Transverse colon (tissue), 4 donors: ENCODE measurements around the gene PDGFC. TPM values are rescaled to one million over a fixed set of nuclear protein-coding genes. Genes with fewer than 3 reads are reported as not detected.

Experiments used
- DNase-seq: peaks from one replicate; pipeline ENCODE4 v3.0.0-alpha.2; 2019
- H3K27ac ChIP-seq, 4 donors: fragments of 200-600 bp; sonication (generic); 2 replicates each; pipeline ENCODE4 v1.5.1; 2016 to 2018; ENCODE audit warnings: inconsistent platforms in 4 of 4
- H3K27me3 ChIP-seq: fragments of 200-600 bp; sonication (generic); 2 replicates; pipeline ENCODE4 v1.5.1; 2017; ENCODE audit warnings: inconsistent platforms
- H3K36me3 ChIP-seq, 4 donors: fragments of 200-600 bp; sonication (generic); 2 replicates each; pipeline ENCODE4 v1.5.1; 2017 to 2019; ENCODE audit warnings: inconsistent platforms in 4 of 4
- H3K4me1 ChIP-seq, 4 donors: fragments of 200-600 bp; sonication (generic); 2 replicates each; pipeline ENCODE4 v1.5.1; 2017 to 2020; ENCODE audit warnings: inconsistent platforms in 4 of 4
- H3K4me3 ChIP-seq, 4 donors: fragments of 200-600 bp; sonication (generic); 1 replicate in 1 of 4; 2 replicates in 3 of 4; pipeline versions ENCODE4 v1.5.1 to v1.6.1; 2017 to 2019; ENCODE audit warnings: inconsistent platforms in 4 of 4
- H3K9me3 ChIP-seq, 2 donors: fragments of 200-600 bp; sonication (generic); 2 replicates each; pipeline ENCODE4 v1.5.1; 2017 to 2019; ENCODE audit warnings: inconsistent platforms in 2 of 2
- EP300 ChIP-seq: sonication (generic); formaldehyde crosslinking; IDR thresholded peaks from one replicate; pipeline ENCODE4 v1.6.1; 2017; ENCODE audit warnings: antibody characterized with exemption, low read depth
- POLR2A ChIP-seq: fragments of 450-650 bp; IDR thresholded peaks from one replicate; pipeline ENCODE4 v1.6.1; 2016; ENCODE audit warnings: antibody characterized with exemption, mild to moderate bottlenecking, moderate library complexity
- POLR2AphosphoS5 ChIP-seq, 3 donors: sonication (generic); formaldehyde crosslinking; IDR thresholded peaks; one replicate each; pipeline ENCODE4 v1.6.1; 2016; ENCODE audit warnings: antibody characterized with exemption in 3 of 3
- WGBS, 2 donors: methylation state at CpG; one replicate each; pipeline ENCODE4 v1.1.5; 2018; ENCODE audit warnings: low coverage in 1 of 2; 5-methylcytosine and 5-hydroxymethylcytosine counted together
- in situ Hi-C, 4 donors: fragments of 200-750 bp; cut with MboI; loops; one replicate each; pipeline versions ENCODE4 v1.15.0 to v1.15.1; 2017; ENCODE audit warnings: low sequenced_read_pairs in 3 of 4, low pct_ligation_motif_present in 1 of 4, low pct_unique_long_range_greater_than_20kb in 1 of 4
- intact Hi-C: fragments of 100-400 bp; cut with DNase I; formaldehyde crosslinking; loops from one replicate; pipeline ENCODE4 v1.15.1; 2023; ENCODE audit warnings: low total_unique reads
- total RNA-seq, 4 donors: library from RNA; depleted of rRNA; stranded (reverse); fragments of >200 nt; gene quantifications; one replicate each; pipeline ENCODE4 v1.1.0, GENCODE V29; 2016
- TF ChIP-seq, protein P1 (sequence below), 5 experiments: fragments of 200-600 bp in 3 of 5; fragments of 450-650 bp in 2 of 5; sonication (generic) in 3 of 5; IDR thresholded peaks; 1 replicate in 2 of 5; 2 replicates in 3 of 5; pipeline ENCODE4 v1.5.1; 2016 to 2017; ENCODE audit warnings: antibody characterized with exemption in 5 of 5, inconsistent platforms in 3 of 5, mild to moderate bottlenecking in 2 of 5, moderate library complexity in 1 of 5

Gene PDGFC
- total RNA-seq, 4 donors from 2014 or later = 0.40 to 20.6 (median 7.5) TPM

DNA sequence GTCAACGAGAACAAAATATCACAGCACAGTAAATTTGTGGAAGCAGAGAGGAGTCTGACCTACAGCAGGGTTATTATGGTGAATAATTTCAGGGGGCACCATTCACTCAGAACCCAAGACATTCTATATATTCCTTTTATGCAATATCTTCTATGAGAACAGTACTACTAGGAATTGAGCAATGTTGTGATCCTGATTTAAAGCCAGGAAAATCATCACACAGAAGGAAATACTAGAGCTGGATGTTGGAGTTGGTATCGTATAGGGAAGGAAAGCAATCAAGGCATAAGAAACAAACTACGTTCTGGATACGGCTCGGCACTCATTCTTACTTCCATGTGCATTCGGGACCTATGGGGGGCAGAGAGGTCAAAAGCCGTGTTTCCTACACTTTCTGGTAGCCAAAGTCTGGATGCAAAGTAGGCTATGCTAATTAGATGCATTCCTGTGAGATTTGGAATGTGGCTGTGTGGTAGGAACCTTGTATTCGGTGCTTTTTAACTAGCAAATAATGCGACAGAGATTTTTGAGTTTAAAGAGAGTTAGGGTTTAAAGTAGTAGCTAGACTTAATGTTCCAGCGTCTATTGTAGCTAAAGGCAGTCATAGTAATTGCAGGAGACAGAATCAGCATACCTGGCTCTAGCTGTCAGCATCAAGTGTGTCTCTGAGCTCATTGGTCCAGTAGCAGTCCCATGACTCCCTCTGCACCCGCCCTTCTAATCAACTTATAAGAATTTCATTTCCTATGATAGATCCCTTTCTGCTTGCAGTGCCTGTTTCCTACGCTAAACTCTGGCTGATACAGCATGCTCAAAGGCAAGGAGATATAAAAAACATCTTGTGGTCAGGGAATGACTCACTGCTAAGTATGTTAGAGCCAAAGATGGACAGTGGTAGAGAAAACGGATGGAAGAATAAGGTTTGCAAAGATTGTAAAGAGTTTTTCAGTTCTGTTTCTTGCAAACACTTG, 43.3 kb upstream of the PDGFC start:
- Histone ChIP-seq H3K27me3 (no peaks in the 10 kb centered on the region), H3K27ac (no peak overlapping the region), H3K4me1 (no peaks in the 10 kb centered on the region), H3K9me3 (no peaks in the 10 kb centered on the region), H3K36me3 (no peaks in the 10 kb centered on the region), H3K4me3 (no peak overlapping the region)
- intact Hi-C loops = no loop called here
- TF ChIP-seq, protein P1, sequence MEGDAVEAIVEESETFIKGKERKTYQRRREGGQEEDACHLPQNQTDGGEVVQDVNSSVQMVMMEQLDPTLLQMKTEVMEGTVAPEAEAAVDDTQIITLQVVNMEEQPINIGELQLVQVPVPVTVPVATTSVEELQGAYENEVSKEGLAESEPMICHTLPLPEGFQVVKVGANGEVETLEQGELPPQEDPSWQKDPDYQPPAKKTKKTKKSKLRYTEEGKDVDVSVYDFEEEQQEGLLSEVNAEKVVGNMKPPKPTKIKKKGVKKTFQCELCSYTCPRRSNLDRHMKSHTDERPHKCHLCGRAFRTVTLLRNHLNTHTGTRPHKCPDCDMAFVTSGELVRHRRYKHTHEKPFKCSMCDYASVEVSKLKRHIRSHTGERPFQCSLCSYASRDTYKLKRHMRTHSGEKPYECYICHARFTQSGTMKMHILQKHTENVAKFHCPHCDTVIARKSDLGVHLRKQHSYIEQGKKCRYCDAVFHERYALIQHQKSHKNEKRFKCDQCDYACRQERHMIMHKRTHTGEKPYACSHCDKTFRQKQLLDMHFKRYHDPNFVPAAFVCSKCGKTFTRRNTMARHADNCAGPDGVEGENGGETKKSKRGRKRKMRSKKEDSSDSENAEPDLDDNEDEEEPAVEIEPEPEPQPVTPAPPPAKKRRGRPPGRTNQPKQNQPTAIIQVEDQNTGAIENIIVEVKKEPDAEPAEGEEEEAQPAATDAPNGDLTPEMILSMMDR (IDR thresholded peaks at IDR 0.05) = no peak
- TF ChIP-seq POLR2AphosphoS5 (IDR thresholded peaks at IDR 0.05) = no peak
- no peak for TF ChIP-seq EP300
- TF ChIP-seq POLR2A = no peak
- in situ Hi-C loops = no loop called here
- no peak for DNase-seq
- WGBS, 2 donors = 76 to 84% methylated on average over 9 to 13 of the region's 13 CpGs

DNA sequence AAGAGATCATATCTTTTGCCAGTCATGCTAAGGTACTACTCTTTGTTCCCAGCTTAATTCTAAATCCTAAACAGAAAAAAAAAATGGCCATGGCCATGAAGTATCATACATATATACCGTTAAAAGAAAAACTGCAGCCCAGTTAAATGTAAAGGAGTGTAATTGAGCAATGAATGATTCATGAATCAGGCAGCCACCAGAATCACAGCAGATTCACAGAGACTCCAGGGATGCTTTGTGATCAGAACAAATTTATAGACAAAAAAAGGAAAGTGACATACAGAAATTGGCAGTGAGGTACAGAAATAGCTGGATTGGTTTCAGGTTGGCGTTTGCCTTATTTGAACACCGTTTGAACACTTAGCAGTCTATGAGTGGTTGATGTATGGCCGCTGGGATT, 42.1 kb upstream of the PDGFC start:
- H3K27me3 ChIP-seq = no peaks in the 10 kb centered on the region
- H3K4me1 ChIP-seq = no peaks in the 10 kb centered on the region
- TF ChIP-seq, protein P1 (IDR thresholded peaks at IDR 0.05) = no peak
- no peak for TF ChIP-seq POLR2AphosphoS5 (IDR thresholded peaks at IDR 0.05)
- no peak for TF ChIP-seq POLR2A
- TF ChIP-seq EP300 = no peak
- WGBS, 2 donors = 79 to 84% methylated on average over 4 of the region's 4 CpGs
- no peaks in the 10 kb centered on the region for H3K36me3 ChIP-seq
- in situ Hi-C loops = no loop called here
- intact Hi-C loops = no loop called here
- no peaks in the 10 kb centered on the region for H3K9me3 ChIP-seq
- H3K27ac ChIP-seq = no peak overlapping the region
- no peak overlapping the region for H3K4me3 ChIP-seq
- no peak for DNase-seq

DNA sequence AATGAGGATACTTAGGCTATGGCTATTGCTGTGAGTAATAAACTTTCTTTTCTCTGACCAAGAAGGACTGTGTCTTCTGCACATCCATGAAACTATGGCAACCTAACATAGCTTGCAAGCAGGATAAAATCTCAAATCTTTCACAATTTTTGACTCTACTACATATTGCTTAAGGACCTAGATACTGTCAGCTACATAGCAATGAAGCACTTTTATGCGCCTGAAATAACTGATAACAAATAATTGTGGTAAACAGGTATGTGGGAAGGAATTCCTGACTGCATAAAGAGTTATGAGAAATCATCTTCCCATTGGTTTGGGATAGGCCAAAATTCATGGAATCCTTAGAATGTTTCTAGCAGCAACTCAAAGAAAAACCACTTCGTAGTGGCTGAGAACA, 41.2 kb upstream of the PDGFC start:
- H3K27ac ChIP-seq = no peak overlapping the region
- H3K36me3 ChIP-seq = no peaks in the 10 kb centered on the region
- WGBS, 2 donors = 83 to 100% methylated on average over 2 of the region's 2 CpGs
- no peak for DNase-seq
- H3K9me3 ChIP-seq = no peaks in the 10 kb centered on the region
- no peak overlapping the region for H3K4me3 ChIP-seq
- H3K4me1 ChIP-seq = no peaks in the 10 kb centered on the region
- H3K27me3 ChIP-seq = no peaks in the 10 kb centered on the region
- TF ChIP-seq POLR2AphosphoS5 (IDR thresholded peaks at IDR 0.05) (no peak), EP300 (no peak), POLR2A (no peak)
- TF ChIP-seq, protein P1 (IDR thresholded peaks at IDR 0.05) = no peak
- intact Hi-C loops (no loop called here), in situ Hi-C loops (no loop called here)

DNA sequence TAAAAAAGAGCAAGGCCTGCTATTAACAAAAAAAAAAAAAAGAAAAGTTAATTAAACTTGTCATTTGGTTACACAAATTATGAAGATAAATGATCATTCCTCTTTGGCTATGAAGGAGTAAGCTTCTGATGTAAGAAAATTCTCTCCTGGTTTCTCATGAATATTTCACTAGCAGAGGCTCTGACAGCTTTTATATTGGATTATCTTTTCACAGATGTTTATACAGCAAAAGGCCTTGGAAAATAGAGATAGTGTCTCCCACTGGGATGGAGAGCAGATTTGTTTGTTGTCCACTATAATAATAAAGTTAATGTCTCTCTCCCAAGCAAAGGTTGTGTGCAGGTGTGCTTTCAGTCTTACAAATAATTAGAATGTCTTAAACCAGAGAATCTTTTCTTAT, 40.7 kb upstream of the PDGFC start:
- intact Hi-C loops = no loop called here
- no peak overlapping the region for H3K4me3 ChIP-seq
- no peaks in the 10 kb centered on the region for H3K27me3 ChIP-seq
- H3K9me3 ChIP-seq = no peaks in the 10 kb centered on the region
- no peaks in the 10 kb centered on the region for H3K36me3 ChIP-seq
- no peak overlapping the region for H3K27ac ChIP-seq
- TF ChIP-seq POLR2AphosphoS5 (IDR thresholded peaks at IDR 0.05) (no peak), EP300 (no peak), POLR2A (no peak)
- TF ChIP-seq, protein P1 (IDR thresholded peaks at IDR 0.05) = no peak
- in situ Hi-C loops = no loop called here
- H3K4me1 ChIP-seq = no peaks in the 10 kb centered on the region
- DNase-seq = no peak
